ENCODE measurements around the gene B3GNT2.
"Not testable (repeated sequence)": the region's sequence is repeated elsewhere in the genome, so short reads cannot be mapped to it uniquely, and the experiment has no call there.

Gene B3GNT2

GRCh38 chr2:62195421-62196277 is at the start of gene B3GNT2:
TSS of gene B3GNT2 (plus strand) at chr2:62196115. CDS start at chr2:62222221, 26,106 bp downstream.
- peak; percentile 85 for DNase-seq

DNA sequence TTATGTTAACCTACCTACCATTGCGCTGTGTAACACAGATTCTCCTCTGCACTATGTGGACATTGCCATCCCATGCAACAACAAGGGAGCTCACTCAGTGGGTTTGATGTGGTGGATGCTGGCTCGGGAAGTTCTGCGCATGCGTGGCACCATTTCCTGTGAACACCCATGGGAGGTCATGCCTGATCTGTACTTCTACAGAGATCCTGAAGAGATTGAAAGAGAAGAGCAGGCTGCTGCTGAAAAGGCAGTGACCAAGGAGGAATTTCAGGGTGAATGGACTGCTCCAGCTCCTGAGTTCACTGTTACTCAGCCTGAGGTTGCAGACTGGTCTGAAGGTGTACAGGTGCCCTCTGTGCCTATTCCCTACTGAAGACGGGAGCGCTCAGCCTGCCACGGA is 49.1 kb upstream of the B3GNT2 start:
- DNase-seq = peak; percentile 41

GRCh38 chr2:62147610-62148301 is 48.2 kb upstream of the B3GNT2 start:
- DNase-seq = no peak

GRCh38 chr2:62149708-62150107 is 46.2 kb upstream of the B3GNT2 start:
- no peak for DNase-seq

DNA sequence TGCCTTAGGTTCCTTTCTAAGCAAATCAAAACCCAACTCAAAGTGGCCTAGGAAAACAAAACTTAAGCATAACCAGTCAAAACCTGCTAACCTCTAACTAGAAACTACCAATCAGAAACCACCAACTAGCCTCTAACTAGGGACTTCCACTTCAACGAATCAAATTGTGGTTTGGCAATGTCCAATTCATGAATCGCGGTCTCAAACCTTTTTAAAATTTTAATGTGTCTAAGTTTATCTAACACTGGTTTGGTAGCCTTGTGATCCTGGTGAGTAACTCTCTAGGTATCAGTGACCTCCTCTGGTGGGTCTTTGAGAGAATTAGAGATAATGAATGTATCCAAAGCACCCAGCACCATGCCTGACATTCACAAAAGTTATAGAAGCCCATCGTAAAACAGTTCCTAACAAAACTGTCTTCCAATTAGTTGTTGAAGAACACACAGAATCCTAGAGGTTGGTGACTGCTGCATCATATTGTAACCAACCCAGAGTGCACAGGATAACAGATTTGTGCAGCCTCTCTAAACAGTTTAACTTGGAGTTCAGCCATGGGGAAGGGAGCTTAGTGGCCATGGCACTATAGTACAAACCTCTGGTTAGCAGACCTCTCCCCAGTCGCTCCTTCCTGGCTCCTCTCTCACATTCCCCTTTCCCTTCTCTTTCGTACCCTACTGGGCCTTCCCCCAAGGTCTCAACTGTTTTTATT is 45.2 kb upstream of the B3GNT2 start:
- DNase-seq = no peak

DNA sequence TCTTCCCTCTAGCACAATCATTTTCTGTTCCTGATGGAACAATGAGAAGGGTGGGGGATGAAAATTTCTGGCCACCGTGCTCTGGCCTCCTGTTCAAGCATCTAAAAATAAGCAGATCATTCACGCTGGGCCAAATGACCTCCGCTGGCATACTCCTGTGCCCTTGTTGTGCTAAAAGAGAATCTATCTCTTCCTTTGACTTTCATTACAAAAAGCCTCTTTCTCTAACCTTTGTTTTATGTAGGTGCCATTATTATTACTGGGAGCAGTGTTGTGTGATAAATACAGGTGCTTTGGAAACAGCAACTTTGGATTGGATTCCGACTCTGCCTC is 44.6 kb upstream of the B3GNT2 start:
- no peak for DNase-seq

- no peak for DNase-seq
Measured at GRCh38 chr2:62152000-62152399, 43.9 kb upstream of the B3GNT2 start.

DNA sequence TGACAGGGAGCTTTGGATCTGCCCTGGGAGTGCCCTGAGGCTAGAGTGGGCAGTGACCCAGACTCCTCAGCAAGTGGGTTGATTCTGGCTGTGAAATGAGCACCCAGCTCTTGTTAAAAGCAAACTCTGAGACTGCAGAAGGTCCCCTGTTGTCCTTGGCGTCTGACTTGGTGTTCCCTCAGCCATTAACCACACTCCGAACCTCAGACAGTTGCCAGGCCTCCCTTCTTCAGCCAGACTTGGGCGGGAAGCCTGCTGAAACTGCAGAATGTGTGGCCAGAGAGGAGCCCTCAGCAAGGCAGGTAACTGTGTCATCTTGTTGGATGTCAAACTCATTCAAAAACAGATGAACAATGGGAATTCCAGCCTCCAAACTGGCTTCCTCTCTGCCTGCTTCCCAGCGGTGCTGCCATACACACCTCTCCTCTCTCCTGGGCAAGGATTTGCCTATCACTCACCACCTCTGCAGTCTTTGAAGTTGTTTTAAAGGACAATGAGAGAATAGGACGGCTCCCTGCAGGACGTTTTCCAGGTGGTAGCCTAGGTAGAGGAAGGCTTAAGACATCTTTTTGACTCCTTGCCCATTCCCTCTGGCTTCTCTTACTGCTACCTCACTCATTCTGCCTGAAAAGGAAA is 38.9 kb upstream of the B3GNT2 start:
- no peak for DNase-seq

DNA sequence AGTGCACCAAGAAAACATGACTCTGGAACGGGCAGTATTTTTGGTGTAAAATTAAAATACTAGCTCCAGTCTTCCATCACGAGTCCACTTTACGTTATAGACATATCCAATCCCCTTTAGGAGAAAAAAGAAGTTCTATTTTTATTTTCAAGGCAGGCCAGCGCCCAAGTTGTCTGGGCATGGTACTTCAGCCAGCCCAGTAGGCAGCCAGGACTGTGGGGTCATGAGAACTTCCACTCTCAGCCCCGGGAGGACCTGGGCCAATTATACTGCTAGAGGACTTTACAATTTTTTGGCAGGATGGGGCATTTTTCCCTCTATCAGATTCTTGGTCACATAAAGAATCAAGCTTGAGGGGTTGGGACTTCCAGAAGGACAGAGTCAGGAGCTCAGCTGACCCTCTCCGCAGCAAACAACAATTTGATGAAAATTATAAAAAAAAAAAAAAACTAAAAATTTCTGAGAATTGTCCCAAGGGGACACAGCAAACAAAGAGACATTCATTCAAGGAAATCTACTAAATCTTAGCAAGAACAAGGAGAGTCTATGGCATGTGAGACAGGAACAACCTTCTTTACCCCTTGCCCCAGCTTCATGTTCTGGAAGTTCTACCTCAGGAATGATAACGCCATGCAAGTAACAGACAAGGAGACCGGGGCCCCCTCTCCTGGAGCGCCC is 37.3 kb upstream of the B3GNT2 start:
- DNase-seq = no peak

DNA sequence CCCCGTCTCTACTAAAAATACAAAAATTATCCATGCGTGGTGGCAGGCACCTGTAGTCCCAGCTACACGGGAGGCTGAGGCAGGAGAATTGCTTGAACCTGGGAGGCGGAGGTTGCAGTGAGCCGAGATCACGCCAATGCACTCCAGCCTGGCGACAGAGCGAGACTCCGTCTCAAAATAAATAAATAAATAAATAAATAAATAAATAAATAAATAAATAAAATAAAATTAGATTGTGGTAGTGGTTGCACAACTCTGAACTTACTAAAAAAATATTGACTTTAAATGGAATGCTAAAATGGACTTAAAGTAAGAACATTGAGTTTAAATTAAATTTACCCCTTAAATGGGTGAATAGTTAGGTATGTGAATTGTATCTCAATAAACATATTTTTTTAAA is 35.2 kb upstream of the B3GNT2 start:
- DNase-seq = not testable (repeated sequence)

DNA sequence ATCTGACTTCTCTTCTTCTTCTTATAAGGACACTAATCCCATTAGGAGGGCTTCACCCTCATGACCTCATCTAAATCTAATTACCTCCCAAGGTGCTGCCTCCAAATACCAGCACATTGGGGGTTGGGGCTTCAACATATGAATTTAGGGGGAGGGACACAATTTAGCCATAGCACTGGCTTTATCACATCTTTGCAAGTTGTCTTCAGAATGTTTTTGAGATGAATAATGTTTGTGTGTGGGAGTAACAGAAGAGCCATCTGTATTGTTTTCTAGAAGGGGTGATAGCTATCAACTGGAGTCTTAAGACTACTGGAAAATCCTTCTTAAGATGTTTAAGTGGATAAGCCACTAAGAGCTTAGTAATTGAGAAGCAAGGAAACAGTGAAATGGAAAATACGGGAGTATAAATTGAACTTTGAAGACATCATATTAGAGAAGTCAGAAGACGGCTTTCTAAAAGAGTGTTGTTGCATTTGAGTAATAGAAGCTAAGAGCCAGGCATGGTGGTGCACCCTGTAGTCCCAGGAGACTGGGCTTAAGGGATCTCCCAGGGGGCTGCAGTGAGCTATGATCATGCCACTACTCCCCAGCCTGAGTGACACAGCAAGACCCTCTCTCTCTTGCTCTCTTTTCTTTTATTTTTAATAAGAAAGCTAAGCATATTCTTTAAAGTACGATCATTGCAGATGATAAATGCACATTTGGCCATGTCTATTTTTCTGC is 32.6 kb upstream of the B3GNT2 start:
- DNase-seq = no peak

- DNase-seq = no peak
Measured at GRCh38 chr2:62163834-62164233, 32.1 kb upstream of the B3GNT2 start.

- DNase-seq = no peak
Measured at GRCh38 chr2:62175728-62176127, 20.2 kb upstream of the B3GNT2 start.

GRCh38 chr2:62176801-62177200 is 19.1 kb upstream of the B3GNT2 start:
- no peak for DNase-seq

DNA sequence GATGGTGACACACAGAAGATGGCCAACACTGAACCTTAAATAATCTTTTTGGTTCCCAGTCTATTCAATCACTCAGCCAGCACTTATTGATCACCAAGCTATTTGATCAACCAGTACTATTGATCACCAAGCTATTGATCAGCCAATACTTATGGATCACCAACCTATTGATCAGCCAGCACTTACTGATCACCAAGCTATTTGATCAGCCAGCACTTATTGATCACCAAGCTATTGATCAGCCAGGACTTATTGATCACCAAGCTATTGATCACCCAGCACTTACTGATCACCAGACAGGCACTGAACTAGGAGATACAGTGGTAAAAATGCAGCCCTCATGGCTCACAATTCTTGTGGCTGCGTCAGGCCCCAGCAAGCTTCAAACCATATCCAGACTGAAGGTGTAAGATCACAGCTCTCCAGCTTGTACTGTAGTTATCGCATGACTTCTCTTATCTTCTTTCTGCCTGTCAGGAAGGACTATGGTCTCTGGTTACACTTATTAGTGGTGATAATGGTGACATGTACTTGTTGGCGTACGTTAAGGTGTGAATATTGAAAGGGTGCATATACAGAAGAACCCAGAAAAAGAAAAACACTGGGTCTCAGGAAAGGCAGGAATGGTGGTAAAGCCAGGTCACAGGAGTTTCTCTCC is 18.4 kb upstream of the B3GNT2 start:
- DNase-seq = no peak

GRCh38 chr2:62178741-62179271 is 17.1 kb upstream of the B3GNT2 start:
- DNase-seq = no peak

- DNase-seq = no peak
Measured at GRCh38 chr2:62180975-62181374, 14.9 kb upstream of the B3GNT2 start.

DNA sequence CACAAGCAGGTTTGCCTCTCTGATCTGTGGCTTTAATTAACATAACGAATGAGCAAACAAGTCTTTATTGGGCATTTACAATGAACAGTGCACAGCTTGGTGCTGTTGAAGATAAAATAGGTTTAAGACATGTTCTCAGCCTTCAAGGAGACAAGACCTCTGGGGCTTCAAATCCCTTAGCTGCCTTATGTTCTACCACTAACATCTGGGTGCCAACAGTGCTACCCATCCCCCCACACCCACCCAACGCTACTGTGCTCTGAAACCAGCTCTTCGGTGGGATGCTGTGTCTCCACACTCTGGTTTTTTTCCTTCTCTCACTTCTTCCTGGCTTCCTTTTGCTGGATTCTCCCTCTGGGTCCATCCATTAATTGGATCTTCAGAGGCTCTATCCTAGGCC is 14.1 kb upstream of the B3GNT2 start:
- no peak for DNase-seq

GRCh38 chr2:62184512-62185230 is 11.2 kb upstream of the B3GNT2 start:
- DNase-seq = no peak

DNA sequence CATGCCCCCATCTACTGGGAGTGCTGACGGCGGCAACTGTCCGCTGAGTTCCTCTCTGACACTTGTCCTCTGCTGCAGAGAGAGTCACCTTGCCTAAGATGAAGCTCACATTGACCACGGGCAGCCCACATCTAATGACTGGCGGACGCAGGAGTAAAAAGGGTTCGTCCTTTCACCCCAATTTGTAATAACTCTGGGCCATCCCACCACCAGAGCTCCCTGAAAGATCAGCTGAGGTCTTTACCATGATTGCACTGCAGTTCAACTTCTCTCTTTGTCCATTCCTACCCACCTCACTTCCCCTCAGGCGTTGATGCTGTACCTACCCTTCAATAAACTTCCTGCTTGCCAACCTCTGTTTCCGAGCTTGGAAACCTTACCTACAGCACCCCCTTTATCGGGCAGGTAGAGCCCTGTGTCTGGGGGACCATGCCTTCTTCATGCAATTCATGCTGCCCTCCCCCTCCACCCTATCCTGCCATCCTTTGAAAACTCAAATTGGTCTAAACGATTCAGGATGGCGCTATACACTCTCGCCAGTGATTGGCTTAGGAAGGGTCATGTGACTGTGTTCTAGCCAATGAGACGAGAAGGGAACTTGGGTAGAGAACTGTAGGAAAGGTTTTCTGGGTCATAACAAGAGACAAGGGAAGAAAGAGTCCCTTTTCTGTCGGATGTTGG is 10.3 kb upstream of the B3GNT2 start:
- DNase-seq = no peak

All from CD4-positive, alpha-beta T cell treated with Interleukin-21 for 1 hour (primary cell).